Measurements from ENCODE around the gene TAS2R43.
"Not testable (repeated sequence)": the region's sequence is repeated elsewhere in the genome, so short reads cannot be mapped to it uniquely, and the experiment has no call there.

Gene TAS2R43, protein sequence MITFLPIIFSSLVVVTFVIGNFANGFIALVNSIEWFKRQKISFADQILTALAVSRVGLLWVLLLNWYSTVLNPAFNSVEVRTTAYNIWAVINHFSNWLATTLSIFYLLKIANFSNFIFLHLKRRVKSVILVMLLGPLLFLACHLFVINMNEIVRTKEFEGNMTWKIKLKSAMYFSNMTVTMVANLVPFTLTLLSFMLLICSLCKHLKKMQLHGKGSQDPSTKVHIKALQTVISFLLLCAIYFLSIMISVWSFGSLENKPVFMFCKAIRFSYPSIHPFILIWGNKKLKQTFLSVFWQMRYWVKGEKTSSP

DNA sequence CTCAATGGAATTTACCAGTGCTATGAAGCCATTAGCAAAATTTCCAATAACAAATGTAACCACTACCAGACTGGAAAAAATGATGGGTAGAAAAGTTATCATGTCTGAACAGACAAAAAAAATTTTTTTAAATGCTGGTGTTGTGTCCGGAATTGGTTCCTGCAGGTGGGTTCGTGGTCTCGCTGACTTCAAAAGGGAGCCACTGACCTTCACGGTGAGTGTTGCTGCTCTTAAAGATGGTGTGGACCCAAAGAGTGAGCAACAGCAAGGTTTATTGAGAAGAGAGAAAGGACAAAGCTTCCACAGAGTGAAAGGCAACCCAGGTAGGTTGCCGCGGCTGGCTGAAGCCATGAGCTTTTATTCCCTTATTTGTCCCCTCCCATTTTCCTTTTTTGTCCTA is at the start of gene TAS2R43:
Gene TAS2R43 (minus strand): TSS at position 186 of the 400 bp plus-strand sequence. CDS start 84 bp downstream, at position 102.
- DNase-seq: no peak

DNA sequence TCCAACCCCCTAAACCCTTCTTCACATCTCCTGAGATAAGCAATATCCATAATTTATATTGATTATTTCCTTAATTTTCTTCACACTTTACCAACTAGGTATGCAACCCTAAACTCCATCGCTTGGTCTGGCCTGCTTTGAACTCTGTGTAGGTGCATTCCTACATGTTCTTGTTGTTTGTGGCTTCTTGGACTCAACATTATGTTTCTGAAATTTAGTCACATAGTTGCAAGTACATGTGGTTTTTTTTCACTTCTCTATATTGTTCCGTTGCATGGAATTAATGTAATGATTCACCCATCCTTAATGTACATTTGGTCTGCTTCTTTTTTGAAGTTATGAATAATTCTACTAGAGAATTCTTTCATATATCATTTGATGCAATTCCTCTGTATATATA is 44.0 kb upstream of the TAS2R43 start:
- no peak for DNase-seq

DNA sequence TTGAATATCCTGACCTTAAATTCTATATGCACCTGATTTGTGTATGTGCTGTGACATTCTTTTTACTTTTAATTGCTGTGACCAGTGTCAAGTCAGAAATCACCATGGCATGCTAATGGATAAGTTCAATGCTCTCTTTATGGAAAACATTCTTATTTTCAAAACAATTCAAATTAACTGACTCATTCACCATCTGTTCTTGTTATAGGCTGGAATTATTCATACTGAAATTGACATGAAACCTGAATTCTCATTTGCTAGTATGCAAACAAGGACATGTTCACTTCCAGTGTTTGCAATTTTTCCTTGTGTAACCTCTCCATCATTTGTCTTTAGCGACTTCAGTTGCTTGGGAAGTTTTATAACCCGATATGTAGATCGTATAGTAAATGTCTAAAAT is 42.2 kb upstream of the TAS2R43 start, which contains the start of gene TAS2R30:
Gene TAS2R30 (minus strand): TSS at position 340 of the 400 bp plus-strand sequence. CDS start 400 bp downstream, outside the sequence.
- no peak for DNase-seq

DNA sequence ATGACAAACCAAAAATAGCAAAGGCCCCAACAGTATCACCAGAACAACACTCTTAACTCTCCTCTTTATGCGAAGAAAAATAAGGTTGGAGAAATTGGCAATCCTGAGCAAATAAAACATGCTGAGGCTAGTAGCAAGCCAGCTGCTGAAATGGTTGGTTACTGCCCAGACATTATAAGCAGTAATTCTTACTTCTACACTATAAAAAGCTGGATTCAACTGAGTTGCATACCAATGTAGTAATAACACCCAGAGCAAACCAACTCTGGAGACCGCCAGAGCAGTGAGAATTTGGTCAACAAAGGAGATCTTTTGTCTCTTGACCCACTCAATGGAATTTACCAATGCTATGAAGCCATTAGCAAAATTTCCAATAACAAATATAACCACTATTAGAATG is 41.7 kb upstream of the TAS2R43 start:
- DNase-seq: no peak

DNA sequence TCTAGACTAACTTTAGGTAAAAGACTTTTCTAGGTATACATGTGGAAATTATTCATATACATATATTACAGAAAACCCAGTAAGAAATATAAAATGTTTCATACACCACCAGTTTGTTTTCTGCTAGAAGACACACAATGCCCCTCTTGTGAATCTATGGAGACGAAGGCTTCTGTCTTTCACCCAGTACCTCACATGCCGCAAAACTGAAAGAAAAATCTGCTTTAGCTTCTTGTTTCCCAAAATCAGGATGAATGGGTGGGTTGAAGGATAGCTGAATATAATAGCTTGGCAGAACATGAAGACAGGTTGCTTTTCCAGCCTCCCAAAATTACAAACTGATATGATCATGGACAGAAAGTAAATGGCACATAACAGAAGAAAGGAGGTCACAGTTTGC is 41.0 kb upstream of the TAS2R43 start:
- no peak for DNase-seq

DNA sequence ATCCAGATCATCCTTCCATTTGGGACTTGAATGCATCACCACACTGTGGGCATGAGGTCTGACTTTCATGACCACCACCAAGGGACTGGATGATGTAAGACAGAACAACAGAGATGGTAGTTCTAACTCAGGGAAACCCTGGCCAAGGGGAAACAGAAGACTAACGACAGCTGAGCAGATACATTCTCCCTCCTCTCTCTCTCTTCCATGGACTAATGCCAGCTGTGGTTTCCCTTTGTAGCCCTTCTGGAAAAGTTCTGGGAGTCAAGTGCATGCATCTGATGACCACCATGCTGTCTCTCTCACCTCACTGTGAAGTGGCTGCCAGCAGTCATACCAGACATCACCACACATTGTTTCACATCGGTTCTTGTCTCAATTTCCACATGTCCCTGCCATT is 38.9 kb upstream of the TAS2R43 start:
- DNase-seq: no peak

DNA sequence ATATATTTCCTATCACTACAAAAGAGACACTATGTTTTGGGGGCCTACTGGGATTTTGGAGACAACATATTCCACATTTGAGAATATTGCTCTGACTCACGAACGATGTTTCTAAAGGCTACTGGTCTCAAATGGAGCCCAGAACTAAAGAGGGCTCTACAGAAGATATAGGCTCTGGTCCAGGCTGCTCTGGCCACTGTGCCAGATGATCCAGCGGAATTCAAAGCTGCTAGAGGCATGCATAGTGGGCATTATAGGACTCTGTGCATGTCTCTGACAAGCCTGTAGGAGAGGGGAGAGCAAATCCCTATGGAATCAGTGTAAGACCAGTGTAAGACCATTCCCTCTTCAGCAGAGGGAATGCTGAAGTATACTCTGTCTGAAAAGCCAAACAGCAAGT is 38.3 kb upstream of the TAS2R43 start:
- no peak for DNase-seq

DNA sequence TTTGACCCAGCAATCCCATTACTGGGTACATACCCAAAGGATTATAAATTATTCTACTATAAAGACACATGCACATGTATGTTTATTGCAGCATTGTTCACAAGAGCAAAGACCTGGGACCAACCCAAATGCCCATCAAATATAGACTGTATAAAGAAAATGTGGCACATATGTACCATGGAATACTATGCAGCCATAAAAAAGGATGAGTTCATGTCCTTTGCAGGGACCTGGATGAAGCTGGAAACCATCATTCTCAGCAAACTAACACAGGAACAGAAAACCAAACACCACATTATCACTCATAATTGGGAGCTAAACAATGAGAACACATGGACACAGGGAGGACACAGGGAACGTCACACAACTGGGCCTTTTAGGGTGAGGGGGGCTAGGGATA is 22.0 kb upstream of the TAS2R43 start:
- DNase-seq: not testable (repeated sequence)

DNA sequence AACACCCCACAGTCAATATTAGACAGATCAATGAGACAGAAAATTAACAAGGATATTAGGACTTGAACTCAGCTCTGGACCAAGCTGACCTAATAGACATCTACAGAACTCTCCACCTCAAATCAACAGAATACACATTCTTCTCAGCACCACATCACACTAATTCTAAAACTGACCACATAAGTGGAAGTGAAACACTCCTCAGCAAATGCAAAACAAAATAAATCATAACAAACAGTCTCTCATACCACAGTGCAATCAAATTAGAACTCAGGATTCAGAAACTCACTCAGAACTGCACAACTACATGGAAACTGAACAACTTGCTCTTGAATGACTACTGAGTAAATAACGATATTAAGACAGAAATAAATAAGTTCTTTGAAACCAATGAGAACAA is 19.1 kb upstream of the TAS2R43 start:
- not testable (repeated sequence) for DNase-seq

DNA sequence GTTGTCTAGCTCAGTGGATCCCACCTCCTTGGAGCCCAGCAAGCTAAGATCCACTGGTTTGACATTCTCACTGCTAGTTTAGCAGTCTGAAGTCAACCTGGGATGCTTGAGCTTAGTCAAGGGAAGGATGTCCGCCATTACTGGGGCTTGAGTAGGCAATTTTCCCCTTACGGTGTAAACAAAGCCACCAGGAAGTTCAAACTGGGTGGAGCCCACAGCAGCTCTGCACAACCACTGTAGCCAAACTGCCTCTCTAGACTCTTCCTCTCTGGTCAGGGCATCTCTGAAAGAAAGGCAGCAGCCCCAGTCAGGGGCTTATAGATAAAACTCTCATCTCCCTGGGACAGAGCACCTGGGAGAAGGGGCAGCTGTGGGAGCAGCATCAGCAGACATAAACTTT is 16.7 kb upstream of the TAS2R43 start:
- DNase-seq: no peak

DNA sequence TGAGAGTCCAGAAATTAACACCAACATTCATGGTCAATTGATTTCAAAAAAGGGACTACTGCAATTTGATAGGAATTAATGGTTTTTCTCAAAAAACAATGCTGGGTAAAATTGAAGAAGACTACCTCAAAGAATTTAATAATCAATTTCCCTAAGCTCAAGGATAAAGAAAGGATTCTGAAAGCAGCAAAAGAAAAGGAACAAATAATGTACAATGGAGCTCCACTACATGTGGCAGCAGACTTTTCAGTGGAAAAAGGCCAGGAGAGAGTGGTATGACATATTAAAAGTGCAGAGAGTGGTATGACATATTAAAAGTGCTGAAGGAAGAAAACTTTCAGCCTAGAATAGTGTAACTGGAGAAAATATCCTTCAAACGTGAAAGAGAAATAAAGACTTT is 15.6 kb upstream of the TAS2R43 start:
- DNase-seq: no peak

DNA sequence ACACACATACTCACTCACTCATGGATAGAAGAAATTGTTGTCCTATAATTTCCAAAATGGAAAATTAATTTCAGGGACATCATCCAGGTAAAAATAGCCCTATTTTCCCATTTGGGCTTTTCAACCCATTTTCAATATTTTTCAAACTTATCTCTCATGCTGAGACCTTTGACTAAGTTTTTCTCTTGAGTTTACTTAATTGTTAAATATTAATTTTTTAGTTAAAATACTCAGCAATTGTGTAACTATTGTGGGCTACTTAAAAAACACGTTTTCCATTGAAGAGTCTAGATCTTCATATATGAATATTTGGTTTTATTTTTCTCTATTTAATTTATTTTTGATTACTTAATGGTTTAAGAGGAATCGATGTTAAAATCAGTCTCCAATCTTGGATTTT is 14.2 kb upstream of the TAS2R43 start:
- no peak for DNase-seq

DNA sequence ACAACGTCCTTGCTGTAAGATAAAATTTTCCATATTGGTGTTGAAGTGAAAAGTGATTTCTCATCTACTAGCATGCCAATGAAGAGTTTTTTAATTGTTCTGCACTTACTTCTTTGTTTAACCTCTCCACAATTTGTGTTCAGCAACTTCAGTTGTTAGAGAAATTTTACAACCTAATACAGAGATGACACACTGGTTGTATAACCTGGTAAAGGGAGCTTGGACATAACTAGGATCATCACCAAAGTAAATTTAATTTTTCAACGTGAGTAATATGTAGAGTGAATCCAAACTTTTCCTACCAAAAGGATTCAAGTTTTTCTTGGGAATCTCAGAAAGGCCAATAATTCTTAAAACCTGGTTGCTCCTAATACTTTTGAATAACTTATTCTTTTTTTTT is 13.4 kb upstream of the TAS2R43 start:
- DNase-seq: no peak

DNA sequence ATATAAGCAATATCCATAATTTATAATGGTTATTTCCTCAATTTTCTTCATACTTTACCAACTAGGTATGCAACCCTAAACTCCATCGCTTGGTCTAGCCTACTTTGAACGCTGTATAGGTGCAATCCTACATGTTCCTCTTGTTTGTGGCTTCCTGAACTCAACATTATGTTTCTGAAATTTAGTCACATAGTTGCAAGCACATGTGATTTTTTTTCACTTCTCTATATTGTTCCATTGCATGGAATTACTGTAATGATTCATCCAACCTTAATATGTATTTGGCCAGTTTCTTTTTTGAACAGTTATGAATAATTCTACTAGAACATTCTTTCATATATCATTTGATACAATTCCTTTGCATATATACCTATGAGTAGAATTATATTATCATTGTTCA is 2.8 kb upstream of the TAS2R43 start:
- not testable (repeated sequence) for DNase-seq

DNA sequence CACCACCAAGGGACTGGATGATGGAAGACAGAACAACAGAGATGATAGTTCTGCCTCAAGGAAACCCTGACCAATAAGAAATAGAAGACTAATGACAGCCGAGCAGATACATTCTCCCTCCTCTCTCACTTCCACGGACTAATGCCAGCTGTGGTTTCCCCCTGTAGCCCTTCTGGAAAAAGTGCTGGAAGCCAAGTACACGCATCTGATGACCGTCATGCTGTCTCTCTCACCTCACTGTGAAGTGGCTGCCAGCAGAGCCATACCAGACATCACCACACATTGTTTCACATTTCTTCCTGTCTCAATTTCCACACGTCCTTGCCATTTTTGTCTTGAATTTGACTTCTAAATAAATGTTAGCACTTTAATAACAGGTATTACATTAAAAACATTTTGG is 2.9 kb downstream of the TAS2R43 start:
- no peak for DNase-seq

DNA sequence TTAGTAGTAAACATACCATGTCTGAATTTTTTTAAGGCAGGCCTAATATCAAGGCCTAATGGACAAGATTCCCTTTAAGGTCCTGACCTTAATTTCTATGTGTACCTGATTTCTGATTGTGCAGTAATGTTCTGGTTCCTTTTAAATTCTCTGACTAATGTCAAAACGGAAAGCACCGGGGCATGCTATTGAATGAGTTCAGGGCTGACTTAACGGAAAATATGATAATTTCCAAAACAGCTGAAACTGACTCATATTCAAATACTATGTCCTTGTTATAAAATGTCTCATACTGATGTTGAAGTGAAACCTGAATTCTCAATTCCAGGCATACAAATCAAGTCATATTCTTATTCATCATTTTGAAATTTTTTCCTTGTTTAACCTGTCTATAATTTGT is 6.7 kb downstream of the TAS2R43 start:
- no peak for DNase-seq

DNA sequence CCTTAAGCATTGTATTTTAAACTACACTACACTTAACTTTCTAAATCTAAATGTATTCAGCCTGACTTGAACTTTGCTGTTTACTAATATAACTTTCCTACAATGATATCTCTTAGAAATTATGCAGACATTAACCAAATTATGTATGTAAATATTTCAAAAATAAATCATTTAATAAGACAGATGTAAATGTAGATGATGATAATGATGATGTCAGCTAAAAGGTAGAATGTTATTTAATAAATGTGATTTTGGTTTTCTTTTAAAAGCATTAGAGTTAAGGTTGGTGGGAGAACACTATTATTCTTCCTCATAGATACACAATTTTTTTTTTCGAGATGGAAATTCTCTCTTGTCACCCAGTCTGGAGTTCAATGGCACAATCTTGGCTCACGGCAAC is 10.1 kb downstream of the TAS2R43 start:
- no peak for DNase-seq

DNA sequence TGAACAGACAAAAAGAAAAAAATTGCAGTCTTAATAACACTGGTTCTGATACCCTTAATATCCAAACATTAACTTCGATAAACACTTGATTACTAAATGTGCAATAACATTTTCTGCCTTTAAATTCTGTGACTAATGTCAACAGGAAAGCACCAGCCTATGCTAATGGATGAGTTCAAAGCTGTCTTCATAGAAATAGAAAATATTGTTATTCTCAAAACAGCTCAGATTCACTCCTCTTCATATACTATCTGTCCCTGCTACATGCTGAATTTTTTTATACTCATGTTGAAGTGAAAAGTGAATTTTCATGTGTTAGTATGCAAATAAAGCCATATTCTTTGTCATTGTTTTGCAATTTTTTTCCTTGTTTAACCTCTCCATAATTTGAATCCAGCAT is 13.9 kb downstream of the TAS2R43 start:
- DNase-seq: no peak

DNA sequence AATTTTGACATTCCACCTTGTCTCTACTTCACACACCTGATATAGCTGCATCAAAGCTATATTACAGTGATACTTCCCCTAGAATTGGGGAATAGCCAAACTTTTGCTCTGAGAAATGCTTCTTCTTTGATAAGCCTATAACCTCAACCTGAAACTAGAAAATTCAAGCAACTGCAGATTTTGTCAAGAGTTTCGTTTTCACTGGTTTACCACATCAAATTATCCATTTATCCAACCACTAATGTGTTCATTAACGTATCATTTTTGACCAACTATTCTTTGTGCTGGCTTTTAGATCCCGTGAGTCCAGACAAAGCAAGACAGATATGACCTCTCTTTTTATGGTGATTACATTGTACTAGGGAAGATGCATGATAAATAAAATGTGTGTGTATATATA is 16.5 kb downstream of the TAS2R43 start:
- no peak for DNase-seq

DNA sequence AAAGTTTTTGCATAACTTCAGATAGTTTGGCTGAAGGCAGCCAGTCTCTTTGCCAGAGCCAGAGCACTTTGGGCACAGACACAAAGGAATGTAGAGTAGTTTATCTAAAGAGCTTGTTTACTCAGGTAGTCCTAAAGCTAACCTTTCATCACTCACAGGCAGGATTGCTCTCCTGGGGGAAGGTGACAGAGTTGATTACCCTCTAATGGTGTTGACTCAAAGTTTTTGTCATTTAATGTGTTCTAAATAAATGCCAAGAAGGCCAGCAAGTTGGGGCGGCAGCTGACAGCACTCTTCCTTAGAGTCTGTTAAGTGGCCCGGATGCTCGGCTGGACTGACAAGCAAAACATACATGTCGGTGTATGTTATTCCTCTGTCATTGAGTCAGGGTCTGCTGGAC is 20.7 kb downstream of the TAS2R43 start:
- DNase-seq: no peak

DNA sequence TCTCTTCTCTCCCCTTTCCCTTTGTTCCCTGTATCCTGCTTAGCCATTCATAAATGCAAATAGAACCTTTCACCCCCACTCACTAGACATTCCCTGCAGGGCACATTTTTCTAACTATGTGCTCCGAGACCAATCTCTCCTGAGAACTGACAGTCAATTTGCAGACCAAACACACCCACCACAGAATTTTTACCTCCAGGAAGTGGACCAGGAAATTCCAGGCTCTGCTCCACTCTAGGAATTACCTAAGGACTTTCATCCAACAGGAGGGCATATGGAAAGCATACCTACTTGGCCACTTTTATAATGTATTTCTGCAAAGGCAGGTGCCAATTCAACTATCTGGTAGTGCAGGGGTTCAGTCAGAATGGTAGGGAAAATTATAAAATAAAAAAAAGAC is 21.1 kb downstream of the TAS2R43 start:
- no peak for DNase-seq

DNA sequence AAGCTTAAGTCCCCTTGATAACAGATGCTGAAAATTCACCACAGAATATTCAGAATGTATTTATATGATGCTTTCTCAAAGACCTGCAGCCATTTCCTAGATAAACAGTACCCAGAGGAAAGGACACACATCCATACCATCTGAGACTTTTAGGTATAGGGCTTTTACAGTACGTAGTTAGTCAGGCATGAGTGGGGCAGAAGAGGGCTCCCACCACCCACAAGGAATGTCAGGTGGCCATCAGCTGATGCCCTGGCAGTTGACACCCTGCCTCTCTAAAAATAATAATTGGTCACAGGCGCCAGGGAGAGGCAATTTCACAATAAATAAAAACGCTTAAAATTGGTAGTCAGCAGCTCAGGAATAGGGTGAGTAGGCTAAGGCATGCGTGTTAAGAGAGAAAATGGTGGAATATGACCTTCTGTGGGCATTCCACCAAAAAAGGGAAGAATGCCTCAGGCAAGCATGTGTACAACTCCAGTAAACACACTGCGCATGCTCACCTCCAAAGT is 22.2 kb downstream of the TAS2R43 start:
- no peak for DNase-seq

DNA sequence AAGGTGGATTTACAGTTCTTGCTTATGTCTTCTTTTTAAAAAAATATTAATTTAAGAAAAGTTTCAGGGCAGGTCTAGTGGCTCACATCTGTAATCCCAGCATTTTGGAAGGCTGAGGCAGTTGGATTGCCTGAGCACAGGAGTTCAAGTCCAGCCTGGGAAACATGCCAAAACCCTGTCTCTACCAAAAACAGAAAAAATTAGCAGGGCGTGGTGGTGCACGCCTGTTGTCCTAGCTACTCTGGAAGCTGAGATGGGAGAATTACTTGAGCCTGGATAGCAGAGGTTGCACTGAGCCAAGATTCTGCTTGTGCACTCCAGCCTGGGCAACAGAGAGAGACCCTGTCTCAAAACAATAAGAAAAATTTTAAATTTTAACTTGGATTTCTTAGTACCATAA is 24.6 kb downstream of the TAS2R43 start:
- DNase-seq: no peak

DNA sequence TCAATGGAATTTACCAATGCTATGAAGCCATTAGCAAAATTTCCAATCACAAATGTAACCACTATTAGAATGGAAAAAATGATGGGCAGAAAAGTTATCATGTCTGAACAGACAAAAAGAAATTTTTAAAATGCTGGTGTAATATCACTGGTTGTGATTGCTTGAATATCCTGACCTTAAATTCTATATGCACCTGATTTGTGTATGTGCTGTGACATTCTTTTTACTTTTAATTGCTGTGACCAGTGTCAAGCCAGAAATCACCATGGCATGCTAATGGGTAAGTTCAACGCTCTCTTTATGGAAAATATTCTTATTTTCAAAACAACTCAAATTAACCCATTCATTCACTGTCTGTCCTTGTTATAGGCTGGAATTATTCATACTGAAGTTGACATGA is 29.9 kb downstream of the TAS2R43 start, which contains the start of gene TAS2R46:
Gene TAS2R46 (minus strand): TSS at position 101 of the 400 bp plus-strand sequence. CDS start 0 bp downstream, at position 101.
- DNase-seq: not testable (repeated sequence)

DNA sequence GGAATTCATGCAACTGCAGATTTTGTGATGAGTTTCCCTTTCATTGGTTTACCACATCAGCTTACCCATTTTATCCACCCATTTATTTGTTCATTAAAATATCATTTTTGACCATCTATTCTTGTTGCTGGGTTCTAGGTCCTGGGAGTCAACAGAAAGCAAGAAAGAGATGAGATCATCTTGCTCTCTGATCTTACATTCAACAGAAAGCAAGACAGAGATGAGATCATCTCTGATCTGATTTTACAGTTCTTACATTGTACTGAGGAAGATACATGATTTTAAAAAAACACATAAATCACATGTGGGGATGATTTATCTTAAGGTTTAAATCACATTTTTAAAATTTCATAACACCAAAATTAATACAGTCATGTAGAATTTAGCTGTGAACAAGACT is 32.3 kb downstream of the TAS2R43 start:
- DNase-seq: no peak
